Measurements from ENCODE around the gene PLEKHA6. TPM values are rescaled to one million over a fixed set of nuclear protein-coding genes. Genes with fewer than 3 reads are reported as not detected.

Gene PLEKHA6
- total and polyA plus RNA-seq, 2 of the 8 experiments (the other 6 are each of a cell fraction or from before 2014, with no cell fraction given) = 4.8 to 20.2 TPM

DNA sequence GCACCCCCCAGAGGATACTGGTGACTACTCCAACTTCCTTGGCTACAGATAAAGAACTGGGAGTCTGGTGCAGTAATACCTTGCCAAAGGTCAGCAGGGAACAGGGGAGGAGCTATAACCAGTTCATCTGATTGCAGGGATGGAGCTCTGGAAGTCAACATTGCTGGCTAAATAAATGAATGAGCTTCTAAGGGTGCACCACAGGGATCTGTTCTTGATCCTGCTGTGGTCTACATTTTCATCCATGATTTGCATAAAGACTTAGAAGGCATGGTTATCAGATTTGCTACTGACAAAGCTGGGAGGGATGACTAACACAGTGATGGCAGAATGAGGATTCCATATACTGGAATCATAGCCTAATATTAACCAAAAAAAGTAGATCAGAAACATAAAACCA lies 18.3 kb downstream of the PLEKHA6 start (continued):
- TF ChIP-seq, protein P1, sequence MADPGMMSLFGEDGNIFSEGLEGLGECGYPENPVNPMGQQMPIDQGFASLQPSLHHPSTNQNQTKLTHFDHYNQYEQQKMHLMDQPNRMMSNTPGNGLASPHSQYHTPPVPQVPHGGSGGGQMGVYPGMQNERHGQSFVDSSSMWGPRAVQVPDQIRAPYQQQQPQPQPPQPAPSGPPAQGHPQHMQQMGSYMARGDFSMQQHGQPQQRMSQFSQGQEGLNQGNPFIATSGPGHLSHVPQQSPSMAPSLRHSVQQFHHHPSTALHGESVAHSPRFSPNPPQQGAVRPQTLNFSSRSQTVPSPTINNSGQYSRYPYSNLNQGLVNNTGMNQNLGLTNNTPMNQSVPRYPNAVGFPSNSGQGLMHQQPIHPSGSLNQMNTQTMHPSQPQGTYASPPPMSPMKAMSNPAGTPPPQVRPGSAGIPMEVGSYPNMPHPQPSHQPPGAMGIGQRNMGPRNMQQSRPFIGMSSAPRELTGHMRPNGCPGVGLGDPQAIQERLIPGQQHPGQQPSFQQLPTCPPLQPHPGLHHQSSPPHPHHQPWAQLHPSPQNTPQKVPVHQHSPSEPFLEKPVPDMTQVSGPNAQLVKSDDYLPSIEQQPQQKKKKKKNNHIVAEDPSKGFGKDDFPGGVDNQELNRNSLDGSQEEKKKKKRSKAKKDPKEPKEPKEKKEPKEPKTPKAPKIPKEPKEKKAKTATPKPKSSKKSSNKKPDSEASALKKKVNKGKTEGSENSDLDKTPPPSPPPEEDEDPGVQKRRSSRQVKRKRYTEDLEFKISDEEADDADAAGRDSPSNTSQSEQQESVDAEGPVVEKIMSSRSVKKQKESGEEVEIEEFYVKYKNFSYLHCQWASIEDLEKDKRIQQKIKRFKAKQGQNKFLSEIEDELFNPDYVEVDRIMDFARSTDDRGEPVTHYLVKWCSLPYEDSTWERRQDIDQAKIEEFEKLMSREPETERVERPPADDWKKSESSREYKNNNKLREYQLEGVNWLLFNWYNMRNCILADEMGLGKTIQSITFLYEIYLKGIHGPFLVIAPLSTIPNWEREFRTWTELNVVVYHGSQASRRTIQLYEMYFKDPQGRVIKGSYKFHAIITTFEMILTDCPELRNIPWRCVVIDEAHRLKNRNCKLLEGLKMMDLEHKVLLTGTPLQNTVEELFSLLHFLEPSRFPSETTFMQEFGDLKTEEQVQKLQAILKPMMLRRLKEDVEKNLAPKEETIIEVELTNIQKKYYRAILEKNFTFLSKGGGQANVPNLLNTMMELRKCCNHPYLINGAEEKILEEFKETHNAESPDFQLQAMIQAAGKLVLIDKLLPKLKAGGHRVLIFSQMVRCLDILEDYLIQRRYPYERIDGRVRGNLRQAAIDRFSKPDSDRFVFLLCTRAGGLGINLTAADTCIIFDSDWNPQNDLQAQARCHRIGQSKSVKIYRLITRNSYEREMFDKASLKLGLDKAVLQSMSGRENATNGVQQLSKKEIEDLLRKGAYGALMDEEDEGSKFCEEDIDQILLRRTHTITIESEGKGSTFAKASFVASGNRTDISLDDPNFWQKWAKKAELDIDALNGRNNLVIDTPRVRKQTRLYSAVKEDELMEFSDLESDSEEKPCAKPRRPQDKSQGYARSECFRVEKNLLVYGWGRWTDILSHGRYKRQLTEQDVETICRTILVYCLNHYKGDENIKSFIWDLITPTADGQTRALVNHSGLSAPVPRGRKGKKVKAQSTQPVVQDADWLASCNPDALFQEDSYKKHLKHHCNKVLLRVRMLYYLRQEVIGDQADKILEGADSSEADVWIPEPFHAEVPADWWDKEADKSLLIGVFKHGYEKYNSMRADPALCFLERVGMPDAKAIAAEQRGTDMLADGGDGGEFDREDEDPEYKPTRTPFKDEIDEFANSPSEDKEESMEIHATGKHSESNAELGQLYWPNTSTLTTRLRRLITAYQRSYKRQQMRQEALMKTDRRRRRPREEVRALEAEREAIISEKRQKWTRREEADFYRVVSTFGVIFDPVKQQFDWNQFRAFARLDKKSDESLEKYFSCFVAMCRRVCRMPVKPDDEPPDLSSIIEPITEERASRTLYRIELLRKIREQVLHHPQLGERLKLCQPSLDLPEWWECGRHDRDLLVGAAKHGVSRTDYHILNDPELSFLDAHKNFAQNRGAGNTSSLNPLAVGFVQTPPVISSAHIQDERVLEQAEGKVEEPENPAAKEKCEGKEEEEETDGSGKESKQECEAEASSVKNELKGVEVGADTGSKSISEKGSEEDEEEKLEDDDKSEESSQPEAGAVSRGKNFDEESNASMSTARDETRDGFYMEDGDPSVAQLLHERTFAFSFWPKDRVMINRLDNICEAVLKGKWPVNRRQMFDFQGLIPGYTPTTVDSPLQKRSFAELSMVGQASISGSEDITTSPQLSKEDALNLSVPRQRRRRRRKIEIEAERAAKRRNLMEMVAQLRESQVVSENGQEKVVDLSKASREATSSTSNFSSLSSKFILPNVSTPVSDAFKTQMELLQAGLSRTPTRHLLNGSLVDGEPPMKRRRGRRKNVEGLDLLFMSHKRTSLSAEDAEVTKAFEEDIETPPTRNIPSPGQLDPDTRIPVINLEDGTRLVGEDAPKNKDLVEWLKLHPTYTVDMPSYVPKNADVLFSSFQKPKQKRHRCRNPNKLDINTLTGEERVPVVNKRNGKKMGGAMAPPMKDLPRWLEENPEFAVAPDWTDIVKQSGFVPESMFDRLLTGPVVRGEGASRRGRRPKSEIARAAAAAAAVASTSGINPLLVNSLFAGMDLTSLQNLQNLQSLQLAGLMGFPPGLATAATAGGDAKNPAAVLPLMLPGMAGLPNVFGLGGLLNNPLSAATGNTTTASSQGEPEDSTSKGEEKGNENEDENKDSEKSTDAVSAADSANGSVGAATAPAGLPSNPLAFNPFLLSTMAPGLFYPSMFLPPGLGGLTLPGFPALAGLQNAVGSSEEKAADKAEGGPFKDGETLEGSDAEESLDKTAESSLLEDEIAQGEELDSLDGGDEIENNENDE (IDR thresholded peaks at IDR 0.05; ENCODE audit: insufficient replicate concordance, low read length) = no peak
- TF ChIP-seq GABPA (IDR thresholded peaks at IDR 0.05; ENCODE audit: borderline replicate concordance, insufficient read depth, low read length) (no peak), CBX8 (IDR thresholded peaks at IDR 0.05; ENCODE audit: borderline replicate concordance, low read depth, low read length) (no peak), GTF2F1 (IDR thresholded peaks at IDR 0.05; ENCODE audit: borderline replicate concordance, low read depth, low read length) (no peak), SIX5 (IDR thresholded peaks at IDR 0.05; ENCODE audit: low read depth, low read length) (no peak), POU5F1 (IDR thresholded peaks at IDR 0.05; ENCODE audit: low read depth, low read length) (no peak), KDM1A (IDR thresholded peaks at IDR 0.05; ENCODE audit: borderline replicate concordance, low read length) (no peak), EGR1 (IDR thresholded peaks at IDR 0.05; ENCODE audit: borderline replicate concordance, low read depth, low read length) (no peak)
